KMS-11 (cell line): ENCODE results near the gene MACROD2.
A peak's percentile ranks its signal among the peaks of the same experiment; 100 is the strongest.

ENCODE experiments used
- H2AFZ ChIP-seq: fragments of 200-600 bp; sonication (generic); 2 replicates; pipeline ENCODE4 v1.6.1; 2016; ENCODE audit warnings: antibody characterized with exemption, mixed run types, low read depth
- H3K27ac ChIP-seq: fragments of 200-600 bp; sonication (generic); 2 replicates; pipeline ENCODE4 v1.6.1; 2016; ENCODE audit warnings: mild to moderate bottlenecking, mixed run types
- H3K27me3 ChIP-seq: fragments of 200-600 bp; sonication (generic); 2 replicates; pipeline ENCODE4 v1.6.1; 2017; ENCODE audit warnings: mild to moderate bottlenecking, low read depth, mixed run types, moderate library complexity; ENCODE audit not compliant: insufficient read depth
- H3K36me3 ChIP-seq: fragments of 200-600 bp; sonication (generic); 2 replicates; pipeline ENCODE4 v1.6.1; 2017; ENCODE audit warnings: mild to moderate bottlenecking, mixed run types; ENCODE audit not compliant: insufficient read depth
- H3K4me1 ChIP-seq: fragments of 200-600 bp; sonication (generic); 2 replicates; pipeline ENCODE4 v1.6.1; 2016; ENCODE audit warnings: mild to moderate bottlenecking, low read depth, mixed run types; ENCODE audit not compliant: poor library complexity, severe bottlenecking
- H3K4me2 ChIP-seq: fragments of 200-600 bp; sonication (generic); 2 replicates; pipeline ENCODE4 v1.7.0; 2016; ENCODE audit warnings: mild to moderate bottlenecking, mixed run types
- H3K4me3 ChIP-seq: fragments of 200-600 bp; sonication (generic); IDR thresholded peaks from 2 replicates; pipeline ENCODE4 v1.6.1; 2017; ENCODE audit warnings: low read depth, low read length, mixed read lengths; ENCODE audit not compliant: insufficient read depth
- H3K79me2 ChIP-seq: fragments of 200-600 bp; sonication (generic); 2 replicates; pipeline ENCODE4 v1.6.1; 2016; ENCODE audit warnings: low read depth, mixed run types; ENCODE audit not compliant: insufficient read depth
- H3K9ac ChIP-seq: fragments of 200-600 bp; sonication (generic); 2 replicates; pipeline ENCODE4 v1.6.1; 2016; ENCODE audit warnings: mild to moderate bottlenecking, mixed run types
- H4K20me1 ChIP-seq: fragments of 200-600 bp; sonication (generic); 2 replicates; pipeline ENCODE4 v1.6.1; 2016; ENCODE audit warnings: mild to moderate bottlenecking, mixed run types; ENCODE audit not compliant: insufficient read depth
- TF ChIP-seq, protein P1 (sequence below): fragments of 200-600 bp; sonication (generic); conservative IDR thresholded peaks from 2 replicates; pipeline ENCODE4 v1.6.1; 2017; ENCODE audit warnings: low read depth, mild to moderate bottlenecking, antibody characterized with exemption, low read length, moderate library complexity, mixed read lengths

Gene MACROD2

DNA sequence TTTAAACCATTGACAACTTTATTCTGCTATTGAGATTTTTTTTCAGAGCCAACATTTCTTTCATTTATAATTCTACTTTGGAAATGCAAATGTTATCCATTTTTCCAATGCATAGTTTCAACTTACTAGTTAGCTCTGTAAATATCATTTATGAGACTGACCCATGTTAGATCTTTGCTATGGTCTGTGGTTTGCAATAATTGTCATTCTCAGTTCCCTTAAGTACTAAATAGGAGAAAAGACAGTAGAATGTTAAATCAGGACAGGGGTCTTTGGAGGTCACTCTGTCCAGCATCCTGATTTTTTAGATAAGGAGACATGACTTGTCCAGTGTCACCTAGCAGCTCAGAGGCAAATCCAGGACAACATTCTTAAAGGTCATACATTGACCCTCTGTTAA, 864.3 kb downstream of the MACROD2 start:
- H3K9ac ChIP-seq: no peak overlapping the region
- peak overlapping the region; percentile 34; the same call in 1 of the 2 replicates for H3K27ac ChIP-seq
- H3K4me1 ChIP-seq: peaks cover 26% of the 10 kb centered on the region
- H3K79me2 ChIP-seq: no peaks in the 10 kb centered on the region
- H3K27me3 ChIP-seq: no peaks in the 10 kb centered on the region
- H3K36me3 ChIP-seq: no peaks in the 10 kb centered on the region
- H2AFZ ChIP-seq: no peak overlapping the region
- no peaks in the 10 kb centered on the region for H4K20me1 ChIP-seq
- no peak overlapping the region for H3K4me3 ChIP-seq
- H3K4me2 ChIP-seq: peak overlapping the region; percentile 60
- TF ChIP-seq, protein P1, sequence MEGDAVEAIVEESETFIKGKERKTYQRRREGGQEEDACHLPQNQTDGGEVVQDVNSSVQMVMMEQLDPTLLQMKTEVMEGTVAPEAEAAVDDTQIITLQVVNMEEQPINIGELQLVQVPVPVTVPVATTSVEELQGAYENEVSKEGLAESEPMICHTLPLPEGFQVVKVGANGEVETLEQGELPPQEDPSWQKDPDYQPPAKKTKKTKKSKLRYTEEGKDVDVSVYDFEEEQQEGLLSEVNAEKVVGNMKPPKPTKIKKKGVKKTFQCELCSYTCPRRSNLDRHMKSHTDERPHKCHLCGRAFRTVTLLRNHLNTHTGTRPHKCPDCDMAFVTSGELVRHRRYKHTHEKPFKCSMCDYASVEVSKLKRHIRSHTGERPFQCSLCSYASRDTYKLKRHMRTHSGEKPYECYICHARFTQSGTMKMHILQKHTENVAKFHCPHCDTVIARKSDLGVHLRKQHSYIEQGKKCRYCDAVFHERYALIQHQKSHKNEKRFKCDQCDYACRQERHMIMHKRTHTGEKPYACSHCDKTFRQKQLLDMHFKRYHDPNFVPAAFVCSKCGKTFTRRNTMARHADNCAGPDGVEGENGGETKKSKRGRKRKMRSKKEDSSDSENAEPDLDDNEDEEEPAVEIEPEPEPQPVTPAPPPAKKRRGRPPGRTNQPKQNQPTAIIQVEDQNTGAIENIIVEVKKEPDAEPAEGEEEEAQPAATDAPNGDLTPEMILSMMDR: no peak

DNA sequence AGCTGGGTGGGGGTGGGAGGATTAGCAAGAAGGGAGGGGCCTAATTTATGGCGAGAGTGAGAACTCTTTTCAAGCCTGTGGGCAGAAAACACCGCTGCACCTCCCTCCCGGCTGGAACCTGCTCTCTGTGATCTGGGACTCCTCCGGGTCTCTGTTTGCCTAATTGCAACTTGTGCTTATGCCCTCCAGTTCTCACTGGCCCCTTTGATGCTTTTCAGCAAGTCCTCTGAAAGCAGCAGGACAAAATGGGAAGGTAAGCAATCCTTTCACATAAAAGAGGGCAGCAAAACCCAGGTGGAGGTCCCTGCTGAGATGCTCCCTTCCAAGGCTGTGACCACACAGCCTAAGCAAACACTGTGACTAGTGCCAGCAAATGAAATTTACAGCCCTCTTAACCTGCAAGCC, 865.1 kb downstream of the MACROD2 start:
- H3K27ac ChIP-seq: peak overlapping the region; percentile 34
- TF ChIP-seq, protein P1: no peak
- H3K36me3 ChIP-seq: no peaks in the 10 kb centered on the region
- peaks cover 34% of the 10 kb centered on the region for H3K4me1 ChIP-seq
- no peaks in the 10 kb centered on the region for H3K27me3 ChIP-seq
- peak overlapping the region; percentile 60; the same call in 1 of the 2 replicates for H3K4me2 ChIP-seq
- no peak overlapping the region for H3K4me3 ChIP-seq
- peak overlapping the region; percentile 49; the same call in 1 of the 2 replicates for H2AFZ ChIP-seq
- H3K9ac ChIP-seq: no peak overlapping the region
- no peaks in the 10 kb centered on the region for H3K79me2 ChIP-seq
- H4K20me1 ChIP-seq: no peaks in the 10 kb centered on the region

DNA sequence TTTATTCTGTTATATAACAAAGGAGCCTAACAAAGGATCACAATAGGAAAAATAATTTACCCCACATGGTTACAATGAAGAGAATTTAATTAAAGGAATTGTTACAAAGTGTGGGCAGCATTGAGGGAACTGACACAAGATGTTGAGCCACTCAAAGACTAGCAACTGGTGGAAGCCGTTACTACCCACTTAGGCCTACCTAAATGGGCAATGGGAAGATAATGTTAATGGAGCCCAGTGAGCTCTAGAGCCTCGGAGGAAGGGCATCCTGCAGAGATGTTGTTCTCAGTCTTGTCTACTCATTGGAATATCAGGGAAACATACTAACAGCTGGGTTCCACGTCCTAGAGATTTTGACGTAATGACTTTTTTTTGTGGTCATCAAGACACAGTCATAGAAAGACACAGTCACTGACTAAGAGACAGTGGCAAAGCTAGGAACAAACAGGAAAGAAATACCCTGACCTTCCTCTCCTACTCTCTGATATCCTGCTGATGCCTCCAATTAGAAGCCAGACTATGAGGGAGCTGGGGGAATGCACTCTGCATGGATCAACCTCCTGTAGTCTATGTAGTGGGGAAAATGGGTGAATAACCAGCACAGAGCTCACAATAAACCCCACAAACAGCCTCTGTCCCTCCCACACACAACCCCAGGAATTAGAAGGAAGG, 865.8 kb downstream of the MACROD2 start:
- peak overlapping the region; percentile 60; the same call in 1 of the 2 replicates for H3K4me2 ChIP-seq
- H3K27ac ChIP-seq: peak overlapping the region; percentile 34
- H3K4me1 ChIP-seq: peaks cover 41% of the 10 kb centered on the region
- peak overlapping the region; percentile 49; the same call in 1 of the 2 replicates for H2AFZ ChIP-seq
- TF ChIP-seq, protein P1: no peak
- no peak overlapping the region for H3K9ac ChIP-seq
- H3K36me3 ChIP-seq: no peaks in the 10 kb centered on the region
- H3K79me2 ChIP-seq: no peaks in the 10 kb centered on the region
- no peaks in the 10 kb centered on the region for H4K20me1 ChIP-seq
- no peaks in the 10 kb centered on the region for H3K27me3 ChIP-seq
- H3K4me3 ChIP-seq: no peak overlapping the region

DNA sequence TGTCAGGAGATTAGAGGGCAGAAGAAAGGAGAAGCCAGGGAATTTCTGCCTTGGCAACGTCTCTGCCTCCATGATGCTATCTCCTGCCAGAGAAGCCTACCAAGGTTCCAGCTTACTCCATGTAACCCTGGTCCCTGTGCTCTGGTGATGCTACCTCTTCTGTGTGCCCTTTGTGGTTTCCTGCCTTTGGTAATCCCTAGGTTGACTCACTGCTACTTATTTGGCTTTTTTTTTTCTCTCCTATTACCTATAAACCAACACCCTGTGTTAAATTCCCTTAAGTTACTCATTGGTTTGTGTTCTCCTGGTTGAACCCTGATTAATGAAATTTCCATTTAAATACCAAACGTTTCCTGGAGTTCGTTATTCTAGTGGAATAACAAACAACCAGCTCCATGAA, 869.9 kb downstream of the MACROD2 start:
- no peaks in the 10 kb centered on the region for H3K27me3 ChIP-seq
- H3K36me3 ChIP-seq: no peaks in the 10 kb centered on the region
- H3K4me1 ChIP-seq: peaks cover 33% of the 10 kb centered on the region
- H2AFZ ChIP-seq: no peak overlapping the region
- no peak overlapping the region for H3K27ac ChIP-seq
- H3K79me2 ChIP-seq: no peaks in the 10 kb centered on the region
- TF ChIP-seq, protein P1: no peak
- no peaks in the 10 kb centered on the region for H4K20me1 ChIP-seq
- no peak overlapping the region for H3K4me3 ChIP-seq
- H3K4me2 ChIP-seq: peak overlapping the region; percentile 54; the same call in 1 of the 2 replicates
- no peak overlapping the region for H3K9ac ChIP-seq
